Esophagus squamous epithelium (tissue), 5 donors: ENCODE results near the gene AUTS2. TPM values are rescaled to one million over a fixed set of nuclear protein-coding genes. Genes with fewer than 3 reads are reported as not detected.

Experiments used
- DNase-seq: peaks from one replicate; lab custom pipeline; 2025; lab: John Stamatoyannopoulos, UW
- H3K27ac ChIP-seq, 4 donors: fragments of 200-600 bp; sonication (generic); one replicate each; pipeline ENCODE4 v1.5.1; 2016 to 2019; ENCODE audit warnings: mild to moderate bottlenecking in 1 of 4
- H3K27me3 ChIP-seq, 4 donors: fragments of 200-600 bp; sonication (generic); 1 replicate in 3 of 4; 2 replicates in 1 of 4; pipeline versions ENCODE4 v1.5.1 to v1.6.0; 2017 to 2021; ENCODE audit warnings: antibody characterized with exemption in 1 of 4
- H3K36me3 ChIP-seq, 3 donors: fragments of 200-600 bp; sonication (generic); one replicate each; pipeline ENCODE4 v1.5.1; 2016 to 2019
- H3K4me1 ChIP-seq, 3 donors: fragments of 200-600 bp; sonication (generic); one replicate each; pipeline ENCODE4 v1.5.1; 2017 to 2019
- H3K4me3 ChIP-seq, 4 donors: fragments of 200-600 bp; sonication (generic); 1 replicate in 3 of 4; 2 replicates in 1 of 4; pipeline ENCODE4 v1.5.1; 2016 to 2019; ENCODE audit warnings: mild to moderate bottlenecking in 2 of 4, moderate library complexity in 1 of 4
- H3K9me3 ChIP-seq, 3 donors: fragments of 200-600 bp; sonication (generic); one replicate each; pipeline ENCODE4 v1.5.1; 2016 to 2019
- CTCF ChIP-seq, 6 experiments: fragments of 450-650 bp in 4 of 6; fragments of 200-600 bp in 2 of 6; sonication (generic) in 2 of 6; IDR thresholded peaks; one replicate each; pipeline ENCODE4 v1.5.1; 2016 to 2019; ENCODE audit warnings: antibody characterized with exemption in 6 of 6, mild to moderate bottlenecking in 4 of 6, moderate library complexity in 4 of 6
- POLR2A ChIP-seq, 4 donors: fragments of 450-650 bp; IDR thresholded peaks; one replicate each; pipeline ENCODE4 v1.6.1; 2017; ENCODE audit warnings: antibody characterized with exemption in 4 of 4, mild to moderate bottlenecking in 4 of 4, moderate library complexity in 3 of 4
- WGBS, 2 donors: methylation state at CpG; one replicate each; pipeline ENCODE4 v1.1.5; 2018; 5-methylcytosine and 5-hydroxymethylcytosine counted together
- intact Hi-C: fragments of 100-400 bp; cut with DNase I; formaldehyde crosslinking; loops from one replicate; pipeline ENCODE4 v1.15.0; 2022
- total RNA-seq, 4 donors: library from RNA; depleted of rRNA; stranded (reverse); fragments of >200 nt; gene quantifications; one replicate each; pipeline ENCODE4 v1.1.0, GENCODE V29; 2016
- donor health status: DM: yes; HTN: yes; CAD: no.

AUTS2 gene
- total RNA-seq, 4 donors from 2014 or later = 9.5 to 36.2 (median 23.0) TPM

GRCh38 chr7:70346844-70347462 lies 748.7 kb downstream of the AUTS2 start:
- intact Hi-C loops = no loop called here
- no peak overlapping the region for H3K27ac ChIP-seq
- WGBS, 2 donors = 85 to 92% methylated on average over 5 of the region's 5 CpGs
- H3K27me3 ChIP-seq = peaks cover 0 to 13% (median 0%) of the 10 kb centered on the region in 4 donors
- H3K4me3 ChIP-seq = no peak overlapping the region
- no peaks in the 10 kb centered on the region for H3K9me3 ChIP-seq
- DNase-seq = no peak
- no peaks in the 10 kb centered on the region for H3K36me3 ChIP-seq
- no peaks in the 10 kb centered on the region for H3K4me1 ChIP-seq
- TF ChIP-seq CTCF (IDR thresholded peaks at IDR 0.05) (no peak), POLR2A (IDR thresholded peaks at IDR 0.05) (no peak)

- DNase-seq = no peak
- no peaks in the 10 kb centered on the region for H3K4me1 ChIP-seq
- WGBS, 2 donors = 83 to 94% methylated on average over 1 to 3 of the region's 3 CpGs
- no peak overlapping the region for H3K27ac ChIP-seq
- no peaks in the 10 kb centered on the region for H3K9me3 ChIP-seq
- no peak overlapping the region for H3K4me3 ChIP-seq
- intact Hi-C loops = no loop called here
- TF ChIP-seq POLR2A (IDR thresholded peaks at IDR 0.05) (no peak), CTCF (IDR thresholded peaks at IDR 0.05) (no peak)
- H3K36me3 ChIP-seq = no peaks in the 10 kb centered on the region
- H3K27me3 ChIP-seq = peaks cover 0 to 13% (median 0%) of the 10 kb centered on the region in 4 donors
Measured at GRCh38 chr7:70347463-70348254, 749.4 kb downstream of the AUTS2 start.

GRCh38 chr7:70349031-70349430 lies 750.8 kb downstream of the AUTS2 start:
- H3K27me3 ChIP-seq = peaks cover 0 to 16% (median 0%) of the 10 kb centered on the region in 4 donors
- H3K4me3 ChIP-seq = no peak overlapping the region
- intact Hi-C loops = no loop called here
- H3K9me3 ChIP-seq = no peaks in the 10 kb centered on the region
- DNase-seq = no peak
- H3K36me3 ChIP-seq = no peaks in the 10 kb centered on the region
- TF ChIP-seq POLR2A (IDR thresholded peaks at IDR 0.05) (no peak), CTCF (IDR thresholded peaks at IDR 0.05) (no peak)
- H3K4me1 ChIP-seq = peaks cover 3 to 4% (median 3%) of the 10 kb centered on the region in 3 donors
- 84% methylated on average over 2 of the region's 2 CpGs; no CpG with 5 or more reads in 1 of the 2 donors for WGBS, 2 donors
- no peak overlapping the region for H3K27ac ChIP-seq

- intact Hi-C loops = no loop called here
- no peaks in the 10 kb centered on the region for H3K36me3 ChIP-seq
- no peak overlapping the region for H3K27ac ChIP-seq
- no peaks in the 10 kb centered on the region for H3K9me3 ChIP-seq
- 77 to 78% methylated on average over 1 of the region's 1 CpG for WGBS, 2 donors
- no peak for DNase-seq
- no peak for TF ChIP-seq POLR2A (IDR thresholded peaks at IDR 0.05)
- TF ChIP-seq CTCF (IDR thresholded peaks at IDR 0.05) = no peak
- H3K27me3 ChIP-seq = peaks cover 0 to 14% (median 0%) of the 10 kb centered on the region in 4 donors
- peaks cover 3 to 10% (median 7%) of the 10 kb centered on the region in 3 donors for H3K4me1 ChIP-seq
- H3K4me3 ChIP-seq = no peak overlapping the region
Measured at GRCh38 chr7:70349819-70350218, 751.5 kb downstream of the AUTS2 start.

GRCh38 chr7:70352088-70352487 lies 753.8 kb downstream of the AUTS2 start:
- no peak overlapping the region for H3K27ac ChIP-seq
- intact Hi-C loops = no loop called here
- no peaks in the 10 kb centered on the region for H3K36me3 ChIP-seq
- H3K27me3 ChIP-seq = peaks cover 0 to 7% (median 0%) of the 10 kb centered on the region in 4 donors
- no peak for DNase-seq
- TF ChIP-seq POLR2A (IDR thresholded peaks at IDR 0.05) (no peak), CTCF (IDR thresholded peaks at IDR 0.05) (no peak)
- H3K4me1 ChIP-seq = peaks cover 3 to 17% (median 7%) of the 10 kb centered on the region in 3 donors
- 64 to 76% methylated on average over 4 of the region's 4 CpGs for WGBS, 2 donors
- H3K9me3 ChIP-seq = no peaks in the 10 kb centered on the region
- no peak overlapping the region for H3K4me3 ChIP-seq
